WTC11 (cell line): Measurements from ENCODE around the gene ZNF407. TPM values are rescaled to one million over a fixed set of nuclear protein-coding genes. Genes with fewer than 3 reads are reported as not detected.

Experiments
- ATAC-seq: fragments of 200-7000 bp; cut with Tn5 transposase; 2 replicates; pipeline ENCODE4 v1.10.0; 2021; ENCODE audit warnings: mild to moderate bottlenecking, moderate library complexity
- CTCF ChIA-PET: fragments of 300-600 bp; sonication (Branson Sonifier 250); formaldehyde crosslinking; loops from one replicate; lab custom pipeline; 2021; ENCODE audit warnings: antibody characterized with exemption; lab: Charles Lee
- POLR2A ChIA-PET: fragments of 350-600 bp; sonication (Branson Sonifier 250); formaldehyde crosslinking; loops from one replicate; lab custom pipeline; 2021; ENCODE audit warnings: antibody characterized with exemption; lab: Charles Lee
- DNase-seq: peaks from one replicate; pipeline ENCODE4 v3.0.0; 2021; ENCODE audit warnings: low spot score
- H3K27ac Mint-ChIP-seq: 2 replicates; pipeline ENCODE4 v1.8.0; 2021; ENCODE audit warnings: mixed read lengths
- H3K27me3 Mint-ChIP-seq: 2 replicates; pipeline ENCODE4 v1.8.0; 2021; ENCODE audit warnings: low read depth, mild to moderate bottlenecking, moderate library complexity, mixed read lengths
- H3K36me3 Mint-ChIP-seq: 2 replicates; pipeline ENCODE4 v1.8.0; 2021; ENCODE audit warnings: mixed read lengths
- H3K4me1 Mint-ChIP-seq: 2 replicates; pipeline ENCODE4 v1.8.0; 2022; ENCODE audit warnings: mixed read lengths
- H3K4me3 Mint-ChIP-seq: 2 replicates; pipeline ENCODE4 v1.8.0; 2021; ENCODE audit warnings: mild to moderate bottlenecking, moderate library complexity, mixed read lengths
- H3K9me3 Mint-ChIP-seq: 2 replicates; pipeline ENCODE4 v1.8.0; 2021; ENCODE audit warnings: mixed read lengths
- CREB1 ChIP-seq: sonication (generic); formaldehyde crosslinking; IDR thresholded peaks from 2 replicates; pipeline ENCODE4 v1.8.0; 2023; ENCODE audit warnings: mild to moderate bottlenecking, missing genetic modification reagents
- CREM ChIP-seq: sonication (generic); formaldehyde crosslinking; IDR thresholded peaks from 2 replicates; pipeline ENCODE4 v1.8.1; 2022; ENCODE audit warnings: mild to moderate bottlenecking, missing genetic modification reagents, moderate library complexity
- ESRRA ChIP-seq: sonication (generic); formaldehyde crosslinking; IDR thresholded peaks from 2 replicates; pipeline ENCODE4 v1.8.1; 2022; ENCODE audit warnings: mild to moderate bottlenecking, missing genetic modification reagents, borderline replicate concordance
- FOXK1 ChIP-seq: sonication (generic); formaldehyde crosslinking; IDR thresholded peaks from 2 replicates; pipeline ENCODE4 v1.8.0; 2022; ENCODE audit warnings: mild to moderate bottlenecking, moderate library complexity, missing genetic modification reagents
- HMGA2 ChIP-seq: fragments of 250-450 bp; sonication (Bioruptor Pico); IDR thresholded peaks from 2 replicates; pipeline ENCODE4 v1.4.0; 2021; ENCODE audit warnings: mild to moderate bottlenecking, moderate library complexity
- KAT7 ChIP-seq: sonication (generic); formaldehyde crosslinking; IDR thresholded peaks from 2 replicates; pipeline ENCODE4 v1.8.1; 2023; ENCODE audit warnings: missing genetic modification reagents, mild to moderate bottlenecking, borderline replicate concordance
- NFE2L1 ChIP-seq: sonication (generic); formaldehyde crosslinking; IDR thresholded peaks from 2 replicates; pipeline ENCODE4 v1.8.1; 2023; ENCODE audit warnings: missing genetic modification reagents
- RORB ChIP-seq: fragments of 250-450 bp; sonication (Bioruptor Pico); IDR thresholded peaks from 2 replicates; pipeline ENCODE4 v1.9.0; 2021; ENCODE audit warnings: mild to moderate bottlenecking
- TCF7 ChIP-seq: sonication (generic); formaldehyde crosslinking; IDR thresholded peaks from 2 replicates; pipeline ENCODE4 v1.8.0; 2022; ENCODE audit warnings: mild to moderate bottlenecking, low read depth, missing genetic modification reagents, moderate library complexity
- TP53 ChIP-seq: sonication (generic); formaldehyde crosslinking; IDR thresholded peaks from 2 replicates; pipeline ENCODE4 v1.8.1; 2023; ENCODE audit warnings: mild to moderate bottlenecking, missing genetic modification reagents
- ZNF121 ChIP-seq: sonication (generic); formaldehyde crosslinking; IDR thresholded peaks from 2 replicates; pipeline ENCODE4 v1.8.0; 2023; ENCODE audit warnings: missing genetic modification reagents
- ZNF138 ChIP-seq: sonication (generic); formaldehyde crosslinking; conservative IDR thresholded peaks from 2 replicates; pipeline ENCODE4 v1.8.1; 2022; ENCODE audit warnings: mild to moderate bottlenecking, moderate library complexity, missing genetic modification reagents
- ZNF219 ChIP-seq: sonication (generic); formaldehyde crosslinking; IDR thresholded peaks from 2 replicates; pipeline ENCODE4 v1.8.0; 2023; ENCODE audit warnings: missing genetic modification reagents, mild to moderate bottlenecking, borderline replicate concordance
- ZNF671 ChIP-seq: fragments of 250-450 bp; sonication (Bioruptor Pico); IDR thresholded peaks from 2 replicates; pipeline ENCODE4 v1.8.0; 2021; ENCODE audit warnings: mild to moderate bottlenecking
- total RNA-seq: library from RNA; stranded (reverse); gene quantifications from 3 replicates; pipeline ENCODE4 v1.2.3, GENCODE V29; 2021
- TF ChIP-seq, protein P1 (sequence below): sonication (generic); formaldehyde crosslinking; IDR thresholded peaks from 2 replicates; pipeline ENCODE4 v1.8.0; 2022; ENCODE audit warnings: mild to moderate bottlenecking, missing genetic modification reagents
- TF ChIP-seq, protein P2 (sequence below): sonication (generic); formaldehyde crosslinking; IDR thresholded peaks from 2 replicates; pipeline ENCODE4 v1.8.0; 2022; ENCODE audit warnings: missing genetic modification reagents
- TF ChIP-seq, protein P3 (sequence below): fragments of 250-450 bp; sonication (Bioruptor Pico); conservative IDR thresholded peaks from 2 replicates; pipeline ENCODE4 v1.9.0; 2021; ENCODE audit warnings: mild to moderate bottlenecking
- TF ChIP-seq, protein P4 (sequence below): sonication (generic); formaldehyde crosslinking; IDR thresholded peaks from 2 replicates; pipeline ENCODE4 v1.8.1; 2022; ENCODE audit warnings: low read depth, mild to moderate bottlenecking, moderate library complexity, missing genetic modification reagents, borderline replicate concordance

Gene ZNF407
- total RNA-seq, 1 experiment from 2014 or later, result 6.5 TPM

DNA sequence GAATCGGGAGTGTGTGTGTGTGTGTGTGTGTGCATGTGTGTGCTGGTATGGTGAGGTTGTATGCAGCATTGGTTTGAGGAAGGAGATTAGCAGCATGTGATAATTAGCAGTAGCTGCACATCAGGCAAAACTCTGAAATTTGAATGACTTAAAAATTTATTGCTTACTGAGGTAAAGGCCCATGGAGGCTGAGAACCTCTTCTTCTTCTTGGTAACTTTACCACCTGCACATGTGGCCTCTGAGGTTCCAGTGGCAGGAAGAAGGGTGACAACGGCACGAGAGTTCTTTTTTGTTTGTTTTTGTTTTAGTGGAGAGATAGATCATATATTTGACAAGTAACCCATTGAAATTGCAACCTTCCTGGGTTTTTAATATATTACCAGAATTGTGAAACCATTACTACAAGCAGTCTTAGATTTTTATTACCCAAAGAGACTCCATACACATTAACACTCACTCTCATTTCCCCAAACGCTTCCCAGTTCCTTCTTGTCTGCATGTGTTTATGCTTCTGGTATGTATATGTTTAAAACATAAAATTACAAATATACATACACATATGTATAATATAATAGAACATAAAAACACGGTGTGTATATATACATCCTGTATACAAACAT lies 319.2 kb downstream of the ZNF407 start:
- H3K9me3 Mint-ChIP-seq, result no peaks in the 10 kb centered on the region
- no peak for DNase-seq
- H3K27me3 Mint-ChIP-seq, result no peaks in the 10 kb centered on the region
- H3K4me3 Mint-ChIP-seq, result no peak overlapping the region
- H3K4me1 Mint-ChIP-seq, result peaks cover 41% of the 10 kb centered on the region
- CTCF ChIA-PET, result no interaction called here
- TF ChIP-seq HMGA2, result no peak
- TF ChIP-seq, protein P1, sequence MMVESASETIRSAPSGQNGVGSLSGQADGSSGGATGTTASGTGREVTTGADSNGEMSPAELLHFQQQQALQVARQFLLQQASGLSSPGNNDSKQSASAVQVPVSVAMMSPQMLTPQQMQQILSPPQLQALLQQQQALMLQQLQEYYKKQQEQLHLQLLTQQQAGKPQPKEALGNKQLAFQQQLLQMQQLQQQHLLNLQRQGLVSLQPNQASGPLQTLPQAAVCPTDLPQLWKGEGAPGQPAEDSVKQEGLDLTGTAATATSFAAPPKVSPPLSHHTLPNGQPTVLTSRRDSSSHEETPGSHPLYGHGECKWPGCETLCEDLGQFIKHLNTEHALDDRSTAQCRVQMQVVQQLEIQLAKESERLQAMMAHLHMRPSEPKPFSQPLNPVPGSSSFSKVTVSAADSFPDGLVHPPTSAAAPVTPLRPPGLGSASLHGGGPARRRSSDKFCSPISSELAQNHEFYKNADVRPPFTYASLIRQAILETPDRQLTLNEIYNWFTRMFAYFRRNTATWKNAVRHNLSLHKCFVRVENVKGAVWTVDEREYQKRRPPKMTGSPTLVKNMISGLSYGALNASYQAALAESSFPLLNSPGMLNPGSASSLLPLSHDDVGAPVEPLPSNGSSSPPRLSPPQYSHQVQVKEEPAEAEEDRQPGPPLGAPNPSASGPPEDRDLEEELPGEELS, result no peak
- TF ChIP-seq ZNF138 (CRISPR knock-in tag), result no peak
- no peak for TF ChIP-seq TCF7 (CRISPR knock-in tag)
- TF ChIP-seq RORB (CRISPR knock-in tag), result no peak
- TF ChIP-seq KAT7 (CRISPR knock-in tag), result no peak
- TF ChIP-seq NFE2L1 (CRISPR knock-in tag), result no peak
- TF ChIP-seq ESRRA (CRISPR knock-in tag), result no peak
- TF ChIP-seq FOXK1 (CRISPR knock-in tag), result no peak
- no peak for TF ChIP-seq ZNF121 (CRISPR knock-in tag)
- TF ChIP-seq, all 79 proteins: peak for 0
- no peaks in the 10 kb centered on the region for H3K36me3 Mint-ChIP-seq
- H3K27ac Mint-ChIP-seq, result no peak overlapping the region
- ATAC-seq, result no peak
- POLR2A ChIA-PET, result no interaction called here

DNA sequence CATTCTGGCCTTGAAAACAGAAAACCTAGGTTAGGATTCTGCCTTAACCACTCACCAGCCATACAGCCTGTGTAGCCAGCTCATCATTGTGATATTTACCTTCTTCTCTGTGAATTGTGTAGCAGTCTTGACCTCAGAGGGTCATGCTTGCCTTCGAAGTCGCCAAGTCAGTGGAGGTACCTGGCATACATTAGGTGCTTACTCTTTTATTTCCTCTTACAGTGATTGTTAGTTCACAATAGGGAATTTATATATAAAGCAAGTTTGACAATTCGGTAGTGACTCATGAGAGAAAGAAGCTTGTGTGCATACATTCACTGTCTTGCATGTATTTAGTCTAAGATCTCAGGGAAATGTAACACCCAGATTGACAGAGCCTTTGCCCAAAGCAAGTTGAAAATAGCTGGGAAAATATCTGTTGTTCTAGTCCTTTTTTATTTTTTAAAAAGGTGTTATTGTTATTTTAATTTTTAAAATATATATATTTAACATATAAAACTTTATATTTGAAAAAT lies 320.7 kb downstream of the ZNF407 start:
- Mint-ChIP-seq H3K9me3 (no peaks in the 10 kb centered on the region), H3K4me3 (no peak overlapping the region), H3K27ac (no peak overlapping the region), H3K27me3 (no peaks in the 10 kb centered on the region), H3K36me3 (no peaks in the 10 kb centered on the region), H3K4me1 (peaks cover 53% of the 10 kb centered on the region)
- ChIA-PET CTCF (interaction anchor here (1.3 kb wide), 1 partner anchor 98 kb away, joined by 3 read pairs; no protein-coding TSS in a partner anchor), POLR2A (no interaction called here)
- TF ChIP-seq ZNF671 (CRISPR knock-in tag) (no peak), TP53 (CRISPR knock-in tag) (no peak), CREM (CRISPR knock-in tag) (no peak), ZNF138 (CRISPR knock-in tag) (no peak), ZNF219 (CRISPR knock-in tag) (no peak), KAT7 (CRISPR knock-in tag) (no peak), CREB1 (CRISPR knock-in tag) (no peak)
- TF ChIP-seq, protein P2, sequence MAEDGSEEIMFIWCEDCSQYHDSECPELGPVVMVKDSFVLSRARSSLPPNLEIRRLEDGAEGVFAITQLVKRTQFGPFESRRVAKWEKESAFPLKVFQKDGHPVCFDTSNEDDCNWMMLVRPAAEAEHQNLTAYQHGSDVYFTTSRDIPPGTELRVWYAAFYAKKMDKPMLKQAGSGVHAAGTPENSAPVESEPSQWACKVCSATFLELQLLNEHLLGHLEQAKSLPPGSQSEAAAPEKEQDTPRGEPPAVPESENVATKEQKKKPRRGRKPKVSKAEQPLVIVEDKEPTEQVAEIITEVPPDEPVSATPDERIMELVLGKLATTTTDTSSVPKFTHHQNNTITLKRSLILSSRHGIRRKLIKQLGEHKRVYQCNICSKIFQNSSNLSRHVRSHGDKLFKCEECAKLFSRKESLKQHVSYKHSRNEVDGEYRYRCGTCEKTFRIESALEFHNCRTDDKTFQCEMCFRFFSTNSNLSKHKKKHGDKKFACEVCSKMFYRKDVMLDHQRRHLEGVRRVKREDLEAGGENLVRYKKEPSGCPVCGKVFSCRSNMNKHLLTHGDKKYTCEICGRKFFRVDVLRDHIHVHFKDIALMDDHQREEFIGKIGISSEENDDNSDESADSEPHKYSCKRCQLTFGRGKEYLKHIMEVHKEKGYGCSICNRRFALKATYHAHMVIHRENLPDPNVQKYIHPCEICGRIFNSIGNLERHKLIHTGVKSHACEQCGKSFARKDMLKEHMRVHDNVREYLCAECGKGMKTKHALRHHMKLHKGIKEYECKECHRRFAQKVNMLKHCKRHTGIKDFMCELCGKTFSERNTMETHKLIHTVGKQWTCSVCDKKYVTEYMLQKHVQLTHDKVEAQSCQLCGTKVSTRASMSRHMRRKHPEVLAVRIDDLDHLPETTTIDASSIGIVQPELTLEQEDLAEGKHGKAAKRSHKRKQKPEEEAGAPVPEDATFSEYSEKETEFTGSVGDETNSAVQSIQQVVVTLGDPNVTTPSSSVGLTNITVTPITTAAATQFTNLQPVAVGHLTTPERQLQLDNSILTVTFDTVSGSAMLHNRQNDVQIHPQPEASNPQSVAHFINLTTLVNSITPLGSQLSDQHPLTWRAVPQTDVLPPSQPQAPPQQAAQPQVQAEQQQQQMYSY (CRISPR knock-in tag), result no peak
- TF ChIP-seq, protein P3, sequence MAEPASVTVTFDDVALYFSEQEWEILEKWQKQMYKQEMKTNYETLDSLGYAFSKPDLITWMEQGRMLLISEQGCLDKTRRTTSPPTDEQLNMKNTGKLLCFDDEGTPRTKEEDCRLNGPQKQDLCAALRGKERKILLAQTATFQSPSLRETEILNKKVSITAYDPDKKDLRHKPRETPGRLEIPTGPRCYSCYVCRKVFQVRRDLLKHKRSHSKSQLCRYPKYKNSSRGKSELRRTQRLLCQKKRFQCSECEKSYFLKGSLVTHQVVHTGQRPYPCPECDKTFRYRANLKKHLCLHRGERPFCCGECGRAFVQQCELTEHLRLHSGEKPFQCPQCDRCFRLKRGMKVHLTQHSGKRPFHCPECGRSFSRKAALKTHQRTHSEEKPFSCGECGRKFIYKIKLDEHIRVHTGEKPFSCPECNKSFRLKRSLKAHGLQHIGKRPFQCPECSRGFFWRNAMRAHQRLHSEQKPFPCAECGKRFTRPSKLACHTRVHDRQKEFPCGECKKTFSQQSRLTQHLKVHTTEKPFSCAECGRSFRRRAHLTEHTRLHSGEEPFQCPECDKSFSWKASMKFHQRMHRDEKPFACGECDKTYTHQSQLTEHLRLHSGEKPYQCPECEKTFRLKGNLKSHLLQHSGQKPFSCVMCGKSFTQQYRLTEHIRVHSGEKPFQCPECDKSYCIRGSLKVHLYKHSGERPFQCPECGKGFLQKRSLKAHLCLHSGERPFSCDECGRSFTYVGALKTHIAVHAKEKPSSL (CRISPR knock-in tag), result no peak
- TF ChIP-seq, protein P4, sequence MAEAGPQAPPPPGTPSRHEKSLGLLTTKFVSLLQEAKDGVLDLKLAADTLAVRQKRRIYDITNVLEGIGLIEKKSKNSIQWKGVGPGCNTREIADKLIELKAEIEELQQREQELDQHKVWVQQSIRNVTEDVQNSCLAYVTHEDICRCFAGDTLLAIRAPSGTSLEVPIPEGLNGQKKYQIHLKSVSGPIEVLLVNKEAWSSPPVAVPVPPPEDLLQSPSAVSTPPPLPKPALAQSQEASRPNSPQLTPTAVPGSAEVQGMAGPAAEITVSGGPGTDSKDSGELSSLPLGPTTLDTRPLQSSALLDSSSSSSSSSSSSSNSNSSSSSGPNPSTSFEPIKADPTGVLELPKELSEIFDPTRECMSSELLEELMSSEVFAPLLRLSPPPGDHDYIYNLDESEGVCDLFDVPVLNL (CRISPR knock-in tag), result no peak
- ATAC-seq, result no peak
- no peak for DNase-seq
